ENCODE measurements around the gene KLHL1.

GRCh38 chr13:70108356-70109105 lies at the start of gene KLHL1:
- no peak for TF ChIP-seq POLR2A (IDR thresholded peaks at IDR 0.05)
- TF ChIP-seq CTCF (IDR thresholded peaks at IDR 0.05), result no peak
